Suprapubic skin (tissue), 4 donors: ENCODE results near the gene AP2S1. TPM values are rescaled to one million over a fixed set of nuclear protein-coding genes. Genes with fewer than 3 reads are reported as not detected.
A peak's percentile ranks its signal among the peaks of the same experiment; 100 is the strongest.

Source experiments
- DNase-seq, 2 donors: peaks; one replicate each; pipeline ENCODE4 v3.0.0-alpha.2; 2019; ENCODE audit warnings: low spot score in 2 of 2
- H3K27ac ChIP-seq: fragments of 200-600 bp; sonication (generic); one replicate; pipeline ENCODE4 v1.5.1; 2019
- H3K27me3 ChIP-seq: fragments of 200-600 bp; sonication (generic); one replicate; pipeline ENCODE4 v1.5.1; 2019
- H3K36me3 ChIP-seq: fragments of 200-600 bp; sonication (generic); one replicate; pipeline ENCODE4 v1.5.1; 2019
- H3K4me1 ChIP-seq: fragments of 200-600 bp; sonication (generic); one replicate; pipeline ENCODE4 v1.5.1; 2019
- H3K4me3 ChIP-seq: fragments of 200-600 bp; sonication (generic); one replicate; pipeline ENCODE4 v1.5.1; 2019; ENCODE audit warnings: mild to moderate bottlenecking
- H3K9me3 ChIP-seq: fragments of 200-600 bp; sonication (generic); one replicate; pipeline ENCODE4 v1.5.1; 2019
- EP300 ChIP-seq: sonication (generic); formaldehyde crosslinking; IDR thresholded peaks from one replicate; pipeline ENCODE4 v1.6.1; 2017; ENCODE audit warnings: antibody characterized with exemption
- POLR2A ChIP-seq, 2 donors: fragments of 450-650 bp; IDR thresholded peaks; one replicate each; pipeline ENCODE4 v1.6.1; 2017; ENCODE audit warnings: antibody characterized with exemption in 2 of 2, mild to moderate bottlenecking in 2 of 2, moderate library complexity in 2 of 2
- POLR2AphosphoS5 ChIP-seq, 3 donors: sonication (generic); formaldehyde crosslinking; IDR thresholded peaks; one replicate each; pipeline ENCODE4 v1.6.1; 2017; ENCODE audit warnings: antibody characterized with exemption in 3 of 3
- WGBS: methylation state at CpG from one replicate; pipeline ENCODE4 v1.1.5; 2018; 5-methylcytosine and 5-hydroxymethylcytosine counted together
- total RNA-seq, 4 donors: library from RNA; depleted of rRNA; stranded (reverse); fragments of >200 nt; gene quantifications; one replicate each; pipeline ENCODE4 v1.1.0, GENCODE V29; 2016
- TF ChIP-seq, protein P1 (sequence below), 2 donors: fragments of 200-600 bp in 1 of 2; fragments of 450-650 bp in 1 of 2; sonication (generic) in 1 of 2; IDR thresholded peaks; one replicate each; pipeline ENCODE4 v1.5.1; 2016 to 2019; ENCODE audit warnings: antibody characterized with exemption in 2 of 2, mild to moderate bottlenecking in 1 of 2, moderate library complexity in 1 of 2

Gene AP2S1
- total RNA-seq, 4 donors from 2014 or later, result 50.6 to 93.3 (median 75.0) TPM

DNA sequence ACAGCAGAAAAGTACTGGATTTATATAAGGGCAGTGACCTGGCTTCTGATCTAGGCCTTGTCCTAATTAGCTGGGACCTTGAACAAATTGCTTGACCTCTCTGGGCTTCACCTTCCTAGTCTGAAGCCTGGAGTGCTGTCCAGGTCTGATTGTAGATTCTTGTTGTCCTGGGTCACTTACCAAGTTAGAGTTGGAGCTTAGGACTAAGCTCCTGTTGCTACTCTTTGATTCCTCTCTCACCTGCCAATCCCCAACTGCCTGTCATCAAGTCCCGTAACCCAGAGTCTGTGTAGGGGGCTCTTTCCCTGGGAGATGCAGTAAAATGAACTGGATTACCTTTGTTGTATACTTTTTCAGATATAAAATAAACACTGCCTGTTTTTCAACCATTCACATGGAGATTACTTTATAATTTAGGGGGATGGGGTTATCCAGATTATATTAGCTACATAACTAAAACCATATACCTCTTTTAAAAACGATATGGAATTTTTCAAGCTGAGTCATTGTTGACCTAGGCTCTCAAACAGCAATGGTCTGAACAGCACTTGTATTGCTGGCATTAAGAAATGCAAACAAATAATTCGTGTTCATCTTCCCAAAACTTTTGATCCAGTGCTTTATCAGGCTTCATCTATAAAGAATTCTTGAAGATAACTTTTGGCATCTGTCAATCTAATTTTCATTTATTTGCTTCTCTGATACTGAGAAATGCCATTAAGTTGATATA, 15.9 kb upstream of the AP2S1 start:
- peak in 1 of 2 donors; percentile 11 for DNase-seq
- Histone ChIP-seq H3K9me3 (no peaks in the 10 kb centered on the region), H3K4me3 (no peak overlapping the region), H3K36me3 (no peaks in the 10 kb centered on the region), H3K27me3 (no peaks in the 10 kb centered on the region), H3K27ac (no peak overlapping the region), H3K4me1 (peaks cover 76% of the 10 kb centered on the region)
- 44% methylated on average over 3 of the region's 3 CpGs for WGBS
- TF ChIP-seq EP300, result no peak
- TF ChIP-seq, protein P1, sequence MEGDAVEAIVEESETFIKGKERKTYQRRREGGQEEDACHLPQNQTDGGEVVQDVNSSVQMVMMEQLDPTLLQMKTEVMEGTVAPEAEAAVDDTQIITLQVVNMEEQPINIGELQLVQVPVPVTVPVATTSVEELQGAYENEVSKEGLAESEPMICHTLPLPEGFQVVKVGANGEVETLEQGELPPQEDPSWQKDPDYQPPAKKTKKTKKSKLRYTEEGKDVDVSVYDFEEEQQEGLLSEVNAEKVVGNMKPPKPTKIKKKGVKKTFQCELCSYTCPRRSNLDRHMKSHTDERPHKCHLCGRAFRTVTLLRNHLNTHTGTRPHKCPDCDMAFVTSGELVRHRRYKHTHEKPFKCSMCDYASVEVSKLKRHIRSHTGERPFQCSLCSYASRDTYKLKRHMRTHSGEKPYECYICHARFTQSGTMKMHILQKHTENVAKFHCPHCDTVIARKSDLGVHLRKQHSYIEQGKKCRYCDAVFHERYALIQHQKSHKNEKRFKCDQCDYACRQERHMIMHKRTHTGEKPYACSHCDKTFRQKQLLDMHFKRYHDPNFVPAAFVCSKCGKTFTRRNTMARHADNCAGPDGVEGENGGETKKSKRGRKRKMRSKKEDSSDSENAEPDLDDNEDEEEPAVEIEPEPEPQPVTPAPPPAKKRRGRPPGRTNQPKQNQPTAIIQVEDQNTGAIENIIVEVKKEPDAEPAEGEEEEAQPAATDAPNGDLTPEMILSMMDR (IDR thresholded peaks at IDR 0.05), result no peak

DNA sequence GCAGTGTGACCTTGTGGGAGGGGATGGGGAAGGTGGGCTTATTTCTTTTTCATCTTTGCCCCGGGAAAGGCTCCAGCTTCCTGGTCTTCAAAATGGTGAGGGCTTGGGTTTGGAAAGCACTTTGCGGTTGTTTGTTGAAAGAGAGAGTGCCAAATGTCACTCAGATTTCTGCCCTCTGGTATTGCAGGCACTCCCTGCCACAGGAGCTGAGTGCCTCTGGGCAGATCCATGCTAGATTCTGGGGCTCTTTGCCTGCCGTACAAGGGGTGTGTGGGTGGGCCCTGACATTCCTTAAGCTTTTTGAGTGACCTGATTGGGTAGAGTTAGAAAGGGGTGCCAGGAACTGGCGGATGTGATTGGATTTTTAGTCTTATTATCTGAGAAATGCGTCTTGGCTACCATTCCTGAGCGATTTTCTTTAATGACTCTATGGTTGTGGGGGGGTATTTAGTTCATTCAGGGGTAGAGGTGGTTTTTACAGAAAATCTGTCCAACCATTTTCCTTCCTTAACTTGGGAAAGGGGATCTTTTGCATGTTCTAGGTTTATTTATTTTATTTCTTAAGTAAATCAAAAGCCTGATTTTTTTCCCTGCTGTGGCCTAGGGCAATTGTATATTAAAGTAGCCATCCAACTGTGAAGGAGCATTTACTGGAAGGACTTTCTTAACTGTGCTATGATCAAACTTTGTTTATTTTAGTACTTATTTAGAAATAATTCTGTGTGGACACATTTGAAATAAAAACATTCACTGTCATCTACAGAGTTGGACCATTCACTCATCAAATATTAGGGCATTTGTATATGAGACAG, 13.4 kb upstream of the AP2S1 start:
- H3K4me3 ChIP-seq, result peak overlapping the region; percentile 91
- DNase-seq, result peak; percentile 45 to 52

DNA sequence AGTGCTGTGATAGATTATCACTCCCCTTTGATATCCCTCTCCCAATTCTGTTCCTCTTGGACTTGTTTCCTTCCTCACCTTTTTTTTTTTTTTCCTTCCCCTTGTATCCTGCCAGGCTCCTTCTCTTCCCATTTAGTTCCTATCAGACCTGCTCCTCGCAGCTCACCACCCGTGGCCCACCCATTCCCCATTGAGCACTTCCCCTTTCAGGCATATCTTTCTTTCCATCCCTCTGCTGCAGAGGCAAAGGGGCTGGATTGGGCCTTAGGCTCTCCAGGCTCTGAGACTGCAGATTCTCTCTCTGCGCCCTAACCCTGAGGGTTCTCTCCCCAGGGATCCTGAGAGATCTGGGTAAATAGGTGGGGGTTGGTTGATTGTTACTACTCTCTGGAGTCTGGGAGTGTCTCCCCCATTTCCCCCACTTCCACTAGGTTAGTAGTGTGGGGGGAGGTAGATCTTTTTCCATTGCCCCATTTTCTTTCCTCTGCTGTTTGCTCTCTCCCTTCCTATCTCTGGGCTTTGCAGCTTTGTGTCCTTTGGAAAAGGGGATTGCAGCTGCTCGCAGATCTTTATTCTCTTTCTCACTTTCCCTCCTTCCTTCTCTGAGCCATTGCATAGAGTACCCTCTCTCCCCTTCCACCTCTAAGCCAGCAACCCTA, 12.5 kb upstream of the AP2S1 start:
- Histone ChIP-seq H3K4me3 (peak overlapping the region; percentile 91), H3K36me3 (no peaks in the 10 kb centered on the region), H3K27ac (peak overlapping the region; percentile 98), H3K4me1 (peaks cover 71% of the 10 kb centered on the region), H3K9me3 (no peaks in the 10 kb centered on the region), H3K27me3 (no peaks in the 10 kb centered on the region)
- peak; percentile 26 to 40 for DNase-seq
- 39% methylated on average over 4 of the region's 4 CpGs for WGBS
- TF ChIP-seq POLR2A (IDR thresholded peaks at IDR 0.05) (no peak), POLR2AphosphoS5 (IDR thresholded peaks at IDR 0.05) (no peak), EP300 (no peak)
- TF ChIP-seq, protein P1 (IDR thresholded peaks at IDR 0.05), result no peak

More for the DNA sequence above, 13.4 kb upstream of the AP2S1 start:
- Histone ChIP-seq H3K36me3 (no peaks in the 10 kb centered on the region), H3K9me3 (no peaks in the 10 kb centered on the region), H3K27ac (peak overlapping the region; percentile 98), H3K4me1 (peaks cover 79% of the 10 kb centered on the region), H3K27me3 (no peaks in the 10 kb centered on the region)
- TF ChIP-seq EP300 (no peak), POLR2AphosphoS5 (IDR thresholded peaks at IDR 0.05) (no peak), POLR2A (IDR thresholded peaks at IDR 0.05) (no peak)
- TF ChIP-seq, protein P1 (IDR thresholded peaks at IDR 0.05), result no peak
- 23% methylated on average over 6 of the region's 6 CpGs for WGBS

DNA sequence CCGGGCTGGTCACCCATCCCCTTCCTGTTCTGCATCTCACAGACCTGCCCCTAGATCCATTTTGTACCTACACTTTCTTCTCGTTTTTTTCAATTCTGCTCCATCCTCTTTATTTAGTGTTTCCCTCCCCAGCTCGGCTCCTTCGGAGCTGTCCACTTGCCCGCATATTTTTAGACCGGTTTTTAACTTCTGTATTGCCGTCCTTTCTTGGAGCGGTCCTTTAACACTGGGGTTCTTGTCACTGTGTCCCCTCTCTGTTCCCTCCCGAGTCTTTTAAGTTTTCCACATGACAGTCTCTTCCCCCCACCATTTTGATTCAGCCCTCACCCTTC, 11.8 kb upstream of the AP2S1 start:
- Histone ChIP-seq H3K4me3 (peak overlapping the region; percentile 91), H3K27ac (peak overlapping the region; percentile 98), H3K27me3 (no peaks in the 10 kb centered on the region), H3K36me3 (no peaks in the 10 kb centered on the region), H3K9me3 (no peaks in the 10 kb centered on the region), H3K4me1 (peaks cover 66% of the 10 kb centered on the region)
- peak; percentile 15 to 37 for DNase-seq
- no peak for TF ChIP-seq POLR2AphosphoS5 (IDR thresholded peaks at IDR 0.05)
- TF ChIP-seq, protein P1 (IDR thresholded peaks at IDR 0.05), result no peak
- TF ChIP-seq POLR2A (IDR thresholded peaks at IDR 0.05), result no peak
- TF ChIP-seq EP300, result no peak
- WGBS, result 10% methylated on average over 9 of the region's 9 CpGs
